Body of pancreas (tissue), 4 donors: ENCODE results near the gene CPOX.

Experiments
- POLR2A ChIP-seq, 3 donors: fragments of 450-650 bp; IDR thresholded peaks; one replicate each; pipeline ENCODE4 v1.6.1; 2016; ENCODE audit warnings: antibody characterized with exemption in 3 of 3, mild to moderate bottlenecking in 2 of 3
- TF ChIP-seq, protein P1 (sequence below), 7 experiments: fragments of 450-650 bp in 4 of 7; fragments of 200-600 bp in 3 of 7; sonication (generic) in 3 of 7; IDR thresholded peaks; one replicate each; pipeline ENCODE4 v1.5.1; 2016 to 2019; ENCODE audit warnings: antibody characterized with exemption in 7 of 7

GRCh38 chr3:98581474-98581873, 11.9 kb downstream of the CPOX start:
- TF ChIP-seq POLR2A (IDR thresholded peaks at IDR 0.05) = no peak
- TF ChIP-seq, protein P1, sequence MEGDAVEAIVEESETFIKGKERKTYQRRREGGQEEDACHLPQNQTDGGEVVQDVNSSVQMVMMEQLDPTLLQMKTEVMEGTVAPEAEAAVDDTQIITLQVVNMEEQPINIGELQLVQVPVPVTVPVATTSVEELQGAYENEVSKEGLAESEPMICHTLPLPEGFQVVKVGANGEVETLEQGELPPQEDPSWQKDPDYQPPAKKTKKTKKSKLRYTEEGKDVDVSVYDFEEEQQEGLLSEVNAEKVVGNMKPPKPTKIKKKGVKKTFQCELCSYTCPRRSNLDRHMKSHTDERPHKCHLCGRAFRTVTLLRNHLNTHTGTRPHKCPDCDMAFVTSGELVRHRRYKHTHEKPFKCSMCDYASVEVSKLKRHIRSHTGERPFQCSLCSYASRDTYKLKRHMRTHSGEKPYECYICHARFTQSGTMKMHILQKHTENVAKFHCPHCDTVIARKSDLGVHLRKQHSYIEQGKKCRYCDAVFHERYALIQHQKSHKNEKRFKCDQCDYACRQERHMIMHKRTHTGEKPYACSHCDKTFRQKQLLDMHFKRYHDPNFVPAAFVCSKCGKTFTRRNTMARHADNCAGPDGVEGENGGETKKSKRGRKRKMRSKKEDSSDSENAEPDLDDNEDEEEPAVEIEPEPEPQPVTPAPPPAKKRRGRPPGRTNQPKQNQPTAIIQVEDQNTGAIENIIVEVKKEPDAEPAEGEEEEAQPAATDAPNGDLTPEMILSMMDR (IDR thresholded peaks at IDR 0.05) = no peak
